Left renal pelvis (tissue), 4 donors: ENCODE data around the gene GPR4. TPM values are rescaled to one million over a fixed set of nuclear protein-coding genes. Genes with fewer than 3 reads are reported as not detected.

Experiments used
- DNase-seq, 4 donors: peaks; one replicate each; pipeline ENCODE4 v3.0.0-alpha.2; 2013; ENCODE audit warnings: low read depth in 4 of 4, low spot score in 3 of 4
- polyA plus RNA-seq, 4 donors: library from polyadenylated mRNA; unstranded; fragments of 120-200 nt; gene quantifications; one replicate each; pipeline ENCODE4 v1.2.1, GENCODE V29; 2013; ENCODE audit not compliant: insufficient read length in 4 of 4

Gene GPR4
- polyA plus RNA-seq, 4 donors, result 2.9 to 5.1 (median 4.3) TPM

- DNase-seq, result no peak
Observed at GRCh38 chr19:45558399-45558878, 43.6 kb downstream of the GPR4 start.

GRCh38 chr19:45556835-45557234, 45.2 kb downstream of the GPR4 start:
- DNase-seq, result no peak

GRCh38 chr19:45554481-45554880, 47.5 kb downstream of the GPR4 start:
- no peak for DNase-seq

GRCh38 chr19:45553464-45553863, 48.5 kb downstream of the GPR4 start:
- no peak for DNase-seq

GRCh38 chr19:45547965-45548609, 53.9 kb downstream of the GPR4 start:
- DNase-seq, result no peak

- DNase-seq, result no peak
Observed at GRCh38 chr19:45547211-45547770, 54.7 kb downstream of the GPR4 start.

- DNase-seq, result no peak
Observed at GRCh38 chr19:45542234-45542668, 59.8 kb downstream of the GPR4 start.

Other genes starting within 250 kb of the GPR4 start
- gene ERCC2, start 231.6 kb downstream of the GPR4 start, polyA plus RNA-seq, result 10 to 100 TPM; 24.9 to 39.9 (median 31.8) TPM
- 10 to 100 TPM in 1 of 4 donors, 1 to 10 TPM in 3; 8.3 to 16.4 (median 9.1) TPM for gene PPP1R13L, start 197.1 kb downstream of the GPR4 start, polyA plus RNA-seq
- 1 to 10 TPM; 2.6 to 5.1 (median 3.6) TPM for gene POLR1G, start 195.6 kb downstream of the GPR4 start, polyA plus RNA-seq
- gene ERCC1, start 178.3 kb downstream of the GPR4 start, polyA plus RNA-seq, result 10 to 100 TPM; 70.0 to 92.5 (median 79.3) TPM
- gene FOSB, start 134.2 kb downstream of the GPR4 start, polyA plus RNA-seq, result 1,000 to 10,000 TPM in 1 of 4 donors, 10 to 100 TPM in 1, 1 to 10 TPM in 2; 4.3 to 1,673 (median 9.8) TPM
- 10 to 100 TPM in 1 of 4 donors, 1 to 10 TPM in 3; 7.3 to 11.7 (median 8.2) TPM for gene RTN2, start 105.2 kb downstream of the GPR4 start, polyA plus RNA-seq
- gene PPM1N, start 103.8 kb downstream of the GPR4 start, polyA plus RNA-seq, result under 1 TPM in 3 of 4 donors, not detected in 1; 0.20 to 0.71 (median 0.56) TPM
- 10 to 100 TPM; 41.8 to 58.4 (median 53.4) TPM for gene VASP, start 94.7 kb downstream of the GPR4 start, polyA plus RNA-seq
- 10 to 100 TPM in 2 of 4 donors, 1 to 10 TPM in 2; 6.4 to 10.9 (median 10.1) TPM for gene OPA3, start 17.4 kb downstream of the GPR4 start, polyA plus RNA-seq
- gene EML2, start 37.2 kb upstream of the GPR4 start, polyA plus RNA-seq, result 10 to 100 TPM; 13.8 to 29.3 (median 19.0) TPM
- gene GIPR, start 66.0 kb upstream of the GPR4 start, polyA plus RNA-seq, result 1 to 10 TPM in 1 of 4 donors, under 1 TPM in 3; 0.33 to 1.2 (median 0.56) TPM
- 100 to 1,000 TPM; 276 to 346 (median 299) TPM for gene SNRPD2, start 89.7 kb upstream of the GPR4 start, polyA plus RNA-seq
- 10 to 100 TPM in 1 of 4 donors, 1 to 10 TPM in 3; 4.6 to 12.1 (median 8.0) TPM for gene QPCTL, start 90.5 kb upstream of the GPR4 start, polyA plus RNA-seq
- gene FBXO46, start 128.7 kb upstream of the GPR4 start, polyA plus RNA-seq, result 10 to 100 TPM; 12.4 to 23.2 (median 13.2) TPM
- gene MEIOSIN, start 131.2 kb upstream of the GPR4 start, polyA plus RNA-seq, result not detected
- 10 to 100 TPM; 15.9 to 32.4 (median 25.9) TPM for gene SIX5, start 167.0 kb upstream of the GPR4 start, polyA plus RNA-seq
- gene DMPK, start 180.3 kb upstream of the GPR4 start, polyA plus RNA-seq, result 10 to 100 TPM; 32.8 to 69.8 (median 48.1) TPM
- gene DMWD, start 190.6 kb upstream of the GPR4 start, polyA plus RNA-seq, result 10 to 100 TPM; 25.4 to 47.1 (median 33.7) TPM
- not detected for gene RSPH6A, start 213.1 kb upstream of the GPR4 start, polyA plus RNA-seq